Muscle layer of colon (tissue), 2 donors: ENCODE data around the gene COPZ1.
"Not testable (repeated sequence)": the region's sequence is repeated elsewhere in the genome, so short reads cannot be mapped to it uniquely, and the experiment has no call there.

ENCODE experiments used
- H3K27ac ChIP-seq: one replicate; pipeline ENCODE4 v1.7.0; 2013; ENCODE audit warnings: low read depth, mild to moderate bottlenecking, low read length, moderate library complexity
- H3K27me3 ChIP-seq, 2 donors: one replicate each; pipeline ENCODE4 v1.7.0; 2013; ENCODE audit warnings: low read length in 2 of 2, mild to moderate bottlenecking in 2 of 2; ENCODE audit not compliant: insufficient read depth in 2 of 2, control insufficient read depth in 1 of 2
- H3K36me3 ChIP-seq: one replicate; pipeline ENCODE4 v1.7.0; 2013; ENCODE audit warnings: mild to moderate bottlenecking, low read length; ENCODE audit not compliant: insufficient read depth
- H3K4me1 ChIP-seq: one replicate; pipeline ENCODE4 v1.7.0; 2013; ENCODE audit warnings: mild to moderate bottlenecking, low read length; ENCODE audit not compliant: insufficient read depth
- H3K4me3 ChIP-seq, 2 donors: one replicate each; pipeline ENCODE4 v1.7.0; 2013; ENCODE audit warnings: low read length in 2 of 2, low read depth in 1 of 2, mild to moderate bottlenecking in 1 of 2, moderate library complexity in 1 of 2
- H3K9ac ChIP-seq: one replicate; pipeline ENCODE4 v1.7.0; 2013; ENCODE audit warnings: low read length
- H3K9me3 ChIP-seq: one replicate; pipeline ENCODE4 v1.7.0; 2013; ENCODE audit warnings: mild to moderate bottlenecking, low read length
- donor health status: abdominal sarcoma.
- donor health status: Adenocarcinoma of cecum.

The COPZ1 gene

DNA sequence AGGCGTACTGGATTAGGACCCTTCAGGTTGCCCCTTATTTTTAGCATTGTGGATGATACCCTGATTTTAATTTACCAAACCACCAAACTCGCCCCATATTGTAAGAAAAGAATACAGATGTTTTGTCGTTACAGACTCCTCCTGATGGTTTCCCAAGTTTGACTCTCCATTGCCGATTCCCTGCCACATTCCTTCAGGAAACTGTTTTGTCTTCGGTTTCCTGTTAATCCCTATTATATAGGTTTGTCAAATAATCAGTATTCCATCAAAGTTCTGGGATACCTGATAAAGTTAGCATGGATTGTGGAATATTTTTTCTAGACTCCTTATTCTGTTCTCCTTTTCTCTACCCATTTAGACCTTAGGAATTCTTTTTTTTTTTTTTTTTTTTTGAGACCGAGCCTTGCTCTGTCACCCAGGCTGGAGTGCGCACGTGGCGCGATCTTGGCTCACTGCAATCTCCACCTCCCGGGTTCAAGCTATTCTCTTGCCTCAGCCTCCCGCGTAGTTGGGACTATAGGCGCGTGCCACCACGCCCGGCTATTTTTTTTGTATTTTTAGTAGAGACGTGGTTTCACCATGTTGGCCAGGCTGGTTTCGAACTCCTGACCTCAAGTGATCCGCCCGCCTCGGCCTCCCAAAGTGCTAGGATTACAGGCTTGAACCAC, 645 bp downstream of the COPZ1 start:
- Histone ChIP-seq H3K4me3 (peak overlapping the region; percentile 39 to 84), H3K36me3 (peaks cover 13% of the 10 kb centered on the region), H3K4me1 (peaks cover 32% of the 10 kb centered on the region), H3K9ac (peak overlapping the region; percentile 94), H3K27ac (peak overlapping the region; percentile 10)
- not testable (repeated sequence) for H3K27me3 ChIP-seq, H3K9me3 ChIP-seq

DNA sequence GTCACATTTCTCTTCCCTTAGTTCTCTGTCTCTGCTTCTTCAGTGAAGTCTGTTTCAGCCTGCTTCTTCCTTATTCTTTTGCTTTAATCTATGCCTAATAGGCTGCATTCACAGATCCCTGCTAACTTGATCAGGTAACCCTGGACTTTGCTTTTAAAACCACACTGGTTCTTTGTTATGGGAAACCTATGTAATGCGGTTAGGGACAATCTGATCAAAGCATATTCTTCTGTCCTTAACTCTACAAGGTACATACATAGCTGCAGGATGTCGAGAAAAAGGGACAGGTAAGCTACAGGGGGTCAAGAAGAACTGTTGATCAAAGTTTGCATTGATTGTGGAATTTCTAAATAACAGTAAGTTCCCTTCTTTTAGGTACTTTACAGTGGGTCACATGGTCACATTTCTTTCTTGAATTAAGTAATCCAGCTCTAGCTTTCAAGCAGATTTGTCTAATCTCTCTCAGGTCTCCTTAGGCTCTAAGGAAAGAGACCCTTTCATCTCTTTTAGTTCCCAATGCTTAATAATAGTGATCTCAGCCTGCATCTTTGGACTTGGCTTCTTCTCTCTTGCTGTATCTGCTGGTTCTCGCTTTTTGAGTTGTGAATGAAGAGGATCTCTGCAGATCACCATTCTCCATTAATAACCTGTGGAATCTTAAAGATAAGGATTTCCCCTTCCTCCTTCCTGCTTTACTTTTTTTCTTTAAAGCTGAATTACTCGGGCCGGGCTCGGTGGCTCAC, 3.8 kb downstream of the COPZ1 start:
- H3K27ac ChIP-seq, result no peak overlapping the region
- peaks cover 37% of the 10 kb centered on the region for H3K4me1 ChIP-seq
- no peak overlapping the region for H3K9ac ChIP-seq
- H3K36me3 ChIP-seq, result peaks cover 16% of the 10 kb centered on the region
- no peak overlapping the region for H3K4me3 ChIP-seq
- H3K27me3 ChIP-seq, result no peaks in the 10 kb centered on the region
- no peaks in the 10 kb centered on the region for H3K9me3 ChIP-seq

DNA sequence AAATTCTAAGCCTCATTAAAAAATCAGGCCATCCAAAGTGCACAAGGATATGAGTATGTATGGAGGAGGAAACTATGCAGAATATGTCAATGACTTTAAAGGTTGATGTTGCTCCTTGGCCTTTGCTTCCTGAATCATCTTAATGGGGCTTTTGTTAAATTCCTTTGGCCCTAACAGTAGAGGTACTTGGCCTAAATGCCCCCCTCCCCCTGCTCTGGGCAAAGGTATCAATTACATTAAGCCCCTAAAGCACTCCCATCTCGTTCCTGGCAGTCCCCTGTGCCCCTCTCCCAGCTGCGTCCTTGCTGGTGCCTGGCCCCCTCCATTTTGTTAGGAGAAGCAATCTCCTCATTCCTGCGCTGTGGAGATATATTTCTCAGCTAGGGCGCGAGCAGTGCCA, 4.8 kb downstream of the COPZ1 start:
- Histone ChIP-seq H3K4me3 (no peak overlapping the region), H3K36me3 (peaks cover 16% of the 10 kb centered on the region), H3K9ac (no peak overlapping the region), H3K27ac (no peak overlapping the region), H3K27me3 (no peaks in the 10 kb centered on the region), H3K9me3 (no peaks in the 10 kb centered on the region), H3K4me1 (peaks cover 37% of the 10 kb centered on the region)

DNA sequence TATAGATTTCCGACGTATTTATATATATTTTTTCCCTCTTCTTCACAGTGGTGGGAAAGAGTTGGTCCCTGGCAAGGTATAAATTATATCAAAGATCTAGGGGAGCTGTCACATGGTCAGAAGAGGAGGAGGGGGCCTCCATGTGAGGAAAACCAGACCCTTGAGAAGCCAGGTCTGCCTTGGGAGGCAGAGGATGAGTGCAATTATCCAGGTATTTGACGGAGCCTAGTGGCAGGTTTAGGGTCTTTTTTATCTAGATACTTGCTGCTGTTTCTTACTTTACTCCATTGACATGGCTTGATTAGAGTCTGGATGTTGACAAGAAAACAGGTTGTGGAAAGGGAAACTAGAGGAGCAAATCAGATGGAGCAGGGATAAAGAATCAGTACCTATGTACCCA, 5.5 kb downstream of the COPZ1 start:
- no peak overlapping the region for H3K4me3 ChIP-seq
- peaks cover 36% of the 10 kb centered on the region for H3K4me1 ChIP-seq
- H3K9me3 ChIP-seq, result no peaks in the 10 kb centered on the region
- H3K27me3 ChIP-seq, result no peaks in the 10 kb centered on the region
- no peak overlapping the region for H3K27ac ChIP-seq
- no peak overlapping the region for H3K9ac ChIP-seq
- H3K36me3 ChIP-seq, result peaks cover 16% of the 10 kb centered on the region

- no peaks in the 10 kb centered on the region for H3K27me3 ChIP-seq
- H3K4me3 ChIP-seq, result no peak overlapping the region
- peaks cover 30% of the 10 kb centered on the region for H3K4me1 ChIP-seq
- H3K9me3 ChIP-seq, result no peaks in the 10 kb centered on the region
- H3K27ac ChIP-seq, result no peak overlapping the region
- H3K36me3 ChIP-seq, result peaks cover 16% of the 10 kb centered on the region
- H3K9ac ChIP-seq, result no peak overlapping the region
Observed at GRCh38 chr12:54331461-54331860, 6.5 kb downstream of the COPZ1 start.

DNA sequence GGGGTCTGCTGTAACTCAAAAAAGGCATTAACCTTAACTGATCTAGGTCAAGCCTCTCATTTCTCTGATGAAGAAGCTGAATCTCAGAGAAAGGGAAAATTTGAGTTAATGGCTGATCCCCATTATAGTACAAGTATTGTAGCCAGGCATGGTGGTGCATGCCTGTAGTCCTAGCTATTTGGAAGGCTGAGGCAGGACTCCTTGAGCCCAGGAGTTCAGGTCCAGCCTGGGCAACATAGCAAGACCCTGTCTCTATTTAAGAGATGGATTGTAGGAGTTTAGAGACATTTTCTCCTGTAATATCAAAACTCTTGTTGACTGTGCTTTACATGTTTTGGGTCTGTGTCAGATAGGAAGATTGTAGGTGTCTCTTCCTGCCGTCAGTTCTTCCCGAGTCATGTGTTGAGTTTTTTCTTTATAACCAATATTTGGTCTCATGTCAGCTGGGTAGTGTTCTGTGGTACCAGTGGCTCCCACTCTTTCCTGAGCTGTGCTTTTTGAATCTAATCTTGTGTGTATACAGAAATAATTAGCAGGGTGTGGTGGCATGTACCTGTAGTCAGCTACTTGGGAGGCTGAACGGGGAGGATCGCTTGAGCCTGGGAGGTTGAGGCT, 8.6 kb downstream of the COPZ1 start:
- Histone ChIP-seq H3K27me3 (no peaks in the 10 kb centered on the region), H3K9ac (no peak overlapping the region), H3K4me1 (peaks cover 44% of the 10 kb centered on the region), H3K4me3 (no peak overlapping the region), H3K9me3 (no peaks in the 10 kb centered on the region), H3K27ac (no peak overlapping the region), H3K36me3 (peaks cover 15% of the 10 kb centered on the region)

DNA sequence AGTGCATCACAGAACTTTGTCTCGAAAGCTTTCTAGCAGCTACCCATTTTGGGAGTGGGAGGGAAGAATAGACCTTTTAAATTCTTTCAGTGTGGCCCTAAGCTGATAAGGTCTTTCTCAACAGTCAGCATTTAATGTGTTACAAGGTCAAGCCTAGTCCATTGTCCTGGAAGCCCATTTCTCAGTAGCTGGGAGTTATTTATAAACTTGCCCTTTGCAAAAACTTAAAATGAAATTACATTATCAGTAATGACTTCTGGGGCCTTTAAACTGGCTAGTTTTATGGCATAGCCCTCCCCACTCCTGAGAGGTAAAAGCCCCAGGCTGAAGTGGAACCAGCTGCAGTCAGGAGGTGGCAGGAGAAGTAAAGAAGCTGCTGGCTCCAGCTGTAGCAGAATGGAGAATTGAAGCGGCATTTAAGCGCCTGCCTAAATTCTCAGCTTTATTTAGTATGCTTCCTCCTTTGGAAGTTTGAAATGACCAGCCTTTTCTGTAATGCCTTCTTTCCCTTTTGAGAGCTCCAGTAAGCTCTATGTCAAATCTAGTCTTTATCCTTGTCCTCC, 12.4 kb downstream of the COPZ1 start:
- Histone ChIP-seq H3K9me3 (no peaks in the 10 kb centered on the region), H3K4me1 (peaks cover 41% of the 10 kb centered on the region), H3K4me3 (peak overlapping the region in 1 of 2 donors; percentile 5), H3K27ac (peak overlapping the region; percentile 77), H3K36me3 (peaks cover 23% of the 10 kb centered on the region), H3K27me3 (no peaks in the 10 kb centered on the region), H3K9ac (peak overlapping the region; percentile 14)

DNA sequence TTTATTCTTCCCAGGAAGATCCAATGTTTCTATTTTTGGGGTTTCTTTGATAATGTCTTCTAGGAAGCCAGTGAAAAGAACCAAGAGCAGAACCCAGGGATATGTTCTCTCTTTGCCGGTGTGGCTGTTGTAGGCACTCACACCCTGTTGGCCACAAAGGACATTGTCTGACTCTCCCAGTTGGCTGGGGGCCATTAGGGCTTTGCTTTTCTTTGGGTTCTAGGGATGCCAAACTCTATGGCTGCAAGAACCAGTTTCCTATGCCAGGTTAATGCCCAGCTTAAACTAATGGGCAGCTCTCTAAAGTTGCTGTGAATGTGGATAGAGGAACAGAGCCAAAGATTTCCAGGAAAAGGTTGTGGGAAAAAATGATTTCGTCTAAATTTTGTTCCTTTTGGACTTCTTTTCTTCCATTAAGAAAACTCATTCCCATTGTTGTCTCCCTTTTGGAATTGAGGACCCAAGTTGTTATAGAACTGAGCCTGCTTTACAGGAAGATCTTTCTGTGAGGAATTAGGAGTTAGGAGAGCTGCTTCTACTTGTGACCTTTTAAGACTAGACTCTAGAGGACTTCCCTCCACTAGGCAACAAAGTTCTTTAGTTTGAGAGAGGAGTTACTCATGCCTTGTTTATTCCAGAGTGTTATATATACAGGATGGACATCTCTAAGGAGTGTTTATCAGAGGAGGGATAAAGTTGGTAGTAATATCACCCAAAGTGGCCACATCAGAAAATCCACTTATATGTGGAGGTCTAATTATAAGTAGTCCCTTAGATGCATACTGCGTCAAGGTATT, 13.1 kb downstream of the COPZ1 start:
- Histone ChIP-seq H3K27ac (peak overlapping the region; percentile 77), H3K9me3 (no peaks in the 10 kb centered on the region), H3K36me3 (peaks cover 30% of the 10 kb centered on the region), H3K9ac (peak overlapping the region; percentile 14), H3K4me3 (peak overlapping the region in 1 of 2 donors; percentile 13), H3K27me3 (no peaks in the 10 kb centered on the region), H3K4me1 (peaks cover 41% of the 10 kb centered on the region)

- Histone ChIP-seq H3K9me3 (no peaks in the 10 kb centered on the region), H3K27ac (peak overlapping the region; percentile 77), H3K4me3 (peak overlapping the region in 1 of 2 donors; percentile 13), H3K9ac (no peak overlapping the region), H3K36me3 (peaks cover 37% of the 10 kb centered on the region), H3K27me3 (no peaks in the 10 kb centered on the region), H3K4me1 (peaks cover 41% of the 10 kb centered on the region)
Observed at GRCh38 chr12:54338698-54339296, 13.9 kb downstream of the COPZ1 start.

DNA sequence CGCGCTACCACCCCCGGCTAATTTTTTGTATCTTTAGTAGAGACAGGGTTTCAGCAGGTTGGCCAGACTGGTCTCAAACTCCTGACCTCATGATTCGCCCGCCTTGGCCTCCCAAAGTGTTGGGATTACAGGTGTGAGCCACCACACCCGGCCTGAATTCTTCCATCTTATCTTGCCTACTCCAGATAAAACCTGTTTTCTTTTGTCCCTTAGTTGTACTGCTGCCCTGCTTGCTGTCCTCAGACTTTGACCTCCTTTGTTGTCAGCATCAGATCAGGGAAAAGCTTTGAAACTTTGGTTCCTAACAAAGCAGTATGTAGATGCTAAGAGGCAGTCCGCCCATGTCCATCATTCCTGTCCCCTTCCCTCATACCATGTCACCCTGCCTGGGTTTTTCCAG, 15.9 kb downstream of the COPZ1 start:
- Histone ChIP-seq H3K9ac (no peak overlapping the region), H3K27ac (no peak overlapping the region), H3K4me1 (peaks cover 41% of the 10 kb centered on the region), H3K4me3 (no peak overlapping the region), H3K27me3 (no peaks in the 10 kb centered on the region), H3K9me3 (no peaks in the 10 kb centered on the region), H3K36me3 (peaks cover 50% of the 10 kb centered on the region)
